ENCODE results near the gene PDSS1. TPM values are rescaled to one million over a fixed set of nuclear protein-coding genes. Genes with fewer than 3 reads are reported as not detected.
"Not testable (repeated sequence)": the region's sequence is repeated elsewhere in the genome, so short reads cannot be mapped to it uniquely, and the experiment has no call there.

The PDSS1 gene
- total RNA-seq, 2 experiments from 2014 or later = 30.2 to 30.7 TPM

GRCh38 chr10:26789779-26790178 lies 92.3 kb downstream of the PDSS1 start:
- not testable (repeated sequence) for H3K27ac Mint-ChIP-seq, H3K27me3 Mint-ChIP-seq, DNase-seq, H3K9me3 Mint-ChIP-seq, H3K4me3 Mint-ChIP-seq
- H3K36me3 Mint-ChIP-seq = peaks cover 30% of the 10 kb centered on the region
- H3K4me1 Mint-ChIP-seq = peaks cover 22% of the 10 kb centered on the region

- H3K4me3 Mint-ChIP-seq = no peak overlapping the region
- H3K27me3 Mint-ChIP-seq = no peaks in the 10 kb centered on the region
- H3K27ac Mint-ChIP-seq = no peak overlapping the region
- H3K36me3 Mint-ChIP-seq = peaks cover 35% of the 10 kb centered on the region
- no peak for DNase-seq
- peaks cover 5% of the 10 kb centered on the region for H3K9me3 Mint-ChIP-seq
- H3K4me1 Mint-ChIP-seq = peaks cover 20% of the 10 kb centered on the region
Measured at GRCh38 chr10:26790221-26790995, 92.9 kb downstream of the PDSS1 start.

- H3K27me3 Mint-ChIP-seq = no peaks in the 10 kb centered on the region
- peaks cover 19% of the 10 kb centered on the region for H3K4me1 Mint-ChIP-seq
- peaks cover 43% of the 10 kb centered on the region for H3K36me3 Mint-ChIP-seq
- peaks cover 14% of the 10 kb centered on the region for H3K9me3 Mint-ChIP-seq
- no peak overlapping the region for H3K4me3 Mint-ChIP-seq
- H3K27ac Mint-ChIP-seq = no peak overlapping the region
- DNase-seq = no peak
Measured at GRCh38 chr10:26792758-26793495, 95.4 kb downstream of the PDSS1 start.

Other genes starting within 250 kb of the PDSS1 start
- gene ABI1, start 163.3 kb downstream of the PDSS1 start, total RNA-seq = 10 to 100 TPM; 31.4 to 31.7 TPM

Data from activated naive CD8-positive, alpha-beta T cell treated with anti-CD3 and anti-CD28 coated beads for 36 hours (primary cell).